ENCODE results near the gene REEP3. TPM values are rescaled to one million over a fixed set of nuclear protein-coding genes. Genes with fewer than 3 reads are reported as not detected.

REEP3 gene
- total RNA-seq, 6 donors from 2014 or later, result 23.6 to 63.9 (median 41.8) TPM

DNA sequence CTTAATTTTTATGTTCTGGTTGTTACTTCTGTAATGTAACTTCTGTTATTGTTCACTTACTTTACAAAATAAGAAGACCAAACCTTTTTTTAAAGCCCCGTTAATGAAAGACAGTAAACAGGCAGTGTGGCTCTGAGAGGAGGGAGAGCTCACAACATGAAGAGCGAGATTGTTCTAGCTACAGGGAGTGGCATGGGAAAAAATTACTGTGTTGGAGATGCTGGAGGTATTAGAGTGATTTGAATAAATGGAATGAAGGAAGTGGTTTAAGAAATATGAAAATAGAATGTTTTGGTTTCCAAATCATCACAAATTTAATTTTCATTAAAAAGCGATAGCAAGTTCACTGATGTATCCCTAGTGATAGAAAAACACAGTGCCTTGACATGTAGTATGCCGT is 31.8 kb downstream of the REEP3 start:
- ATAC-seq (ENCODE audit: low FRiP score in 2 of 2), result peak in 1 of 2 donors; percentile 79
- Histone ChIP-seq H3K4me3 (no peak overlapping the region), H3K9me3 (no peaks in the 10 kb centered on the region), H3K27me3 (no peaks in the 10 kb centered on the region), H3K36me3 (no peaks in the 10 kb centered on the region), H3K27ac (no peak overlapping the region), H3K4me1 (peaks cover 0 to 7% (median 3%) of the 10 kb centered on the region in 4 donors)
- no peak for DNase-seq
- no peak for TF ChIP-seq POLR2A (IDR thresholded peaks at IDR 0.05)
- no peak for TF ChIP-seq EP300 (IDR thresholded peaks at IDR 0.05)
- TF ChIP-seq POLR2AphosphoS5 (IDR thresholded peaks at IDR 0.05), result no peak
- TF ChIP-seq, protein P1, sequence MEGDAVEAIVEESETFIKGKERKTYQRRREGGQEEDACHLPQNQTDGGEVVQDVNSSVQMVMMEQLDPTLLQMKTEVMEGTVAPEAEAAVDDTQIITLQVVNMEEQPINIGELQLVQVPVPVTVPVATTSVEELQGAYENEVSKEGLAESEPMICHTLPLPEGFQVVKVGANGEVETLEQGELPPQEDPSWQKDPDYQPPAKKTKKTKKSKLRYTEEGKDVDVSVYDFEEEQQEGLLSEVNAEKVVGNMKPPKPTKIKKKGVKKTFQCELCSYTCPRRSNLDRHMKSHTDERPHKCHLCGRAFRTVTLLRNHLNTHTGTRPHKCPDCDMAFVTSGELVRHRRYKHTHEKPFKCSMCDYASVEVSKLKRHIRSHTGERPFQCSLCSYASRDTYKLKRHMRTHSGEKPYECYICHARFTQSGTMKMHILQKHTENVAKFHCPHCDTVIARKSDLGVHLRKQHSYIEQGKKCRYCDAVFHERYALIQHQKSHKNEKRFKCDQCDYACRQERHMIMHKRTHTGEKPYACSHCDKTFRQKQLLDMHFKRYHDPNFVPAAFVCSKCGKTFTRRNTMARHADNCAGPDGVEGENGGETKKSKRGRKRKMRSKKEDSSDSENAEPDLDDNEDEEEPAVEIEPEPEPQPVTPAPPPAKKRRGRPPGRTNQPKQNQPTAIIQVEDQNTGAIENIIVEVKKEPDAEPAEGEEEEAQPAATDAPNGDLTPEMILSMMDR (IDR thresholded peaks at IDR 0.05), result no peak
- 83 to 87% methylated on average over 4 of the region's 4 CpGs for WGBS, 2 donors

DNA sequence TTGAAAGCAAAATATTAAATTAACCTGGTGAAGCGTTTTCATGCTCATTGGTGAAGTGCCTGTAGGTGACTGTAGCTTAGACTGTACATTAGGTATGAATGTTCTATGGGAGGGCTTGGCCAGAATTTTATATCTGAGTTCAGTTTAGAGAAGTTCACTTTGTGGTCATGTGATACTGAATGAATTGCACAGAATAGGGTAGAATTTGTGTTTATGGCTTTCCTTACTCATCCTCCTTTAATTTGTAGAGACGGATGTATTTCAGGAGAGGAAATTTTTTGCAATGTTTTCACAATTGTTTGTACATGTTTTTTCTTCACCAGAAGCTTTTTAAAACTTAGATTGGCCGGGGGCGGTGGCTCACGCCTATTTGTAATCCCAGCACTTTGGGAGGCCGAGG is 32.3 kb downstream of the REEP3 start:
- TF ChIP-seq POLR2A (IDR thresholded peaks at IDR 0.05) (no peak), EP300 (IDR thresholded peaks at IDR 0.05) (no peak), POLR2AphosphoS5 (IDR thresholded peaks at IDR 0.05) (no peak)
- TF ChIP-seq, protein P1 (IDR thresholded peaks at IDR 0.05), result no peak
- Histone ChIP-seq H3K36me3 (no peaks in the 10 kb centered on the region), H3K4me1 (peaks cover 0 to 7% (median 3%) of the 10 kb centered on the region in 4 donors), H3K27ac (no peak overlapping the region), H3K27me3 (no peaks in the 10 kb centered on the region), H3K4me3 (no peak overlapping the region), H3K9me3 (no peaks in the 10 kb centered on the region)
- no peak for DNase-seq
- WGBS, 2 donors, result 90 to 96% methylated on average over 6 of the region's 6 CpGs
- ATAC-seq (ENCODE audit: low FRiP score in 2 of 2), result peak in 1 of 2 donors; percentile 26

DNA sequence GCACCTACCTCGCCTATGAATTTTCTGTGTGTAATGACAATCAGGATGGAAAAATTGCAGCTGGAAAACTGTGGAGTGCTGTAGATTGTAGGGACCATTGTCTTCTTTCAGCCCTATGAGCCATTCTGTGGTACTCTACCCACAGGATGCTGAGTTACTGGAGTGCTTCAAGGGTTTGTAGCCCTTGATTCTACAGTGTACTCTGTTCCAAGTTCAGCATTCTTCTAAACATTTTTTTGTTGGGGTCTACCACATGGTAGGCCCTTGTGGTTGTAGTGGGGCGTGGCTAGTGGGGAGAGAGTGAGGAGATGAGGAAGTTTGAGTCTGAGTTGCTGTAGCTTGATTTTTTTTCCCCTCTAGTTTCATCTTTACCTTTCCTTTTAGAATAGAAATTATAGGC is 33.5 kb downstream of the REEP3 start:
- TF ChIP-seq, protein P1 (IDR thresholded peaks at IDR 0.05), result no peak
- TF ChIP-seq EP300 (IDR thresholded peaks at IDR 0.05) (no peak), POLR2A (IDR thresholded peaks at IDR 0.05) (no peak), POLR2AphosphoS5 (IDR thresholded peaks at IDR 0.05) (no peak)
- WGBS, 2 donors, result 69 to 77% methylated on average over 2 of the region's 2 CpGs
- Histone ChIP-seq H3K27ac (no peak overlapping the region), H3K9me3 (no peaks in the 10 kb centered on the region), H3K4me1 (peaks cover 0 to 9% (median 4%) of the 10 kb centered on the region in 4 donors), H3K27me3 (no peaks in the 10 kb centered on the region), H3K36me3 (no peaks in the 10 kb centered on the region), H3K4me3 (no peak overlapping the region)
- peak in 1 of 2 donors; percentile 51 for ATAC-seq (ENCODE audit: low FRiP score in 2 of 2)
- no peak for DNase-seq

DNA sequence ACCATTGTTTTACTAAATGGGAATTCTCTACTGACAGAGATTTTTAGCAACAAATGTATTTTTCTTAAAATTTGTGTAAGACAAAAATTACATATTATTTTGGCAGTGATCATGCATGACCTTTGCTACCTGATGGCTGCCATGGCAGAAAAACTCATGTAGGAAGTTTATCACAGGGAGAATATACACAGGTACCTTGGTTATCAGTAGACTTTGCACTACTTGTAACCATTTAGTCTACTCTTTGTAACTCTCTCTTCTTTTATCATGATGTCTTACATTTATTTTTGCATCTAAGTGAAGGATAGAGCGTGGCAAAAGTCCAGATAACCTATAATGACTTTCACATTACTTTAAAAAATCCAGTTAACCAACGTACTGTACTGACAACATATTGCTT is 34.1 kb downstream of the REEP3 start:
- WGBS, 2 donors, result 66 to 83% methylated on average over 2 of the region's 2 CpGs
- H3K27ac ChIP-seq, result no peak overlapping the region

More for the DNA sequence above, 34.1 kb downstream of the REEP3 start:
- no peak for DNase-seq
- H3K9me3 ChIP-seq, result no peaks in the 10 kb centered on the region
- TF ChIP-seq, protein P1 (IDR thresholded peaks at IDR 0.05), result no peak
- TF ChIP-seq POLR2A (IDR thresholded peaks at IDR 0.05) (no peak), POLR2AphosphoS5 (IDR thresholded peaks at IDR 0.05) (no peak), EP300 (IDR thresholded peaks at IDR 0.05) (no peak)
- peaks cover 0 to 9% (median 4%) of the 10 kb centered on the region in 4 donors for H3K4me1 ChIP-seq
- no peaks in the 10 kb centered on the region for H3K36me3 ChIP-seq
- ATAC-seq (ENCODE audit: low FRiP score in 2 of 2), result no peak
- H3K27me3 ChIP-seq, result no peaks in the 10 kb centered on the region
- no peak overlapping the region for H3K4me3 ChIP-seq
